HG03025 (cell line): ENCODE measurements around the gene ZDHHC6.
"Not testable (repeated sequence)": the region's sequence is repeated elsewhere in the genome, so short reads cannot be mapped to it uniquely, and the experiment has no call there.

Experiments used
- ATAC-seq: cut with Tn5 transposase; IDR thresholded peaks from one replicate; pipeline ENCODE4 v1.9.1; 2021; ENCODE audit warnings: mild to moderate bottlenecking, moderate library complexity; ENCODE audit not compliant: unreplicated experiment, low FRiP score

Gene ZDHHC6

GRCh38 chr10:112446855-112447619, at the start of gene ZDHHC6, which contains the start of gene VTI1A:
TSS of gene ZDHHC6 (minus strand) at chr10:112446914. CDS start at chr10:112445436, 1,478 bp downstream.
TSS of gene VTI1A (plus strand) at chr10:112447215. CDS start at chr10:112447374, 159 bp downstream.
- ATAC-seq, result peak; percentile 90

GRCh38 chr10:112492736-112493135, 46.0 kb upstream of the ZDHHC6 start:
- no peak for ATAC-seq

- ATAC-seq, result no peak
Observed at GRCh38 chr10:112491144-112491543, 44.4 kb upstream of the ZDHHC6 start.

GRCh38 chr10:112490545-112490944, 43.8 kb upstream of the ZDHHC6 start:
- no peak for ATAC-seq

GRCh38 chr10:112487964-112488363, 41.2 kb upstream of the ZDHHC6 start:
- no peak for ATAC-seq

GRCh38 chr10:112484399-112484798, 37.7 kb upstream of the ZDHHC6 start:
- ATAC-seq, result no peak

GRCh38 chr10:112481602-112482001, 34.9 kb upstream of the ZDHHC6 start:
- no peak for ATAC-seq

- no peak for ATAC-seq
Observed at GRCh38 chr10:112475575-112476218, 29.0 kb upstream of the ZDHHC6 start.

GRCh38 chr10:112471878-112472487, 25.3 kb upstream of the ZDHHC6 start:
- no peak for ATAC-seq

- no peak for ATAC-seq
Observed at GRCh38 chr10:112467541-112468075, 20.9 kb upstream of the ZDHHC6 start.

GRCh38 chr10:112466802-112467201, 20.1 kb upstream of the ZDHHC6 start:
- ATAC-seq, result no peak

GRCh38 chr10:112465299-112465883, 18.7 kb upstream of the ZDHHC6 start:
- no peak for ATAC-seq

GRCh38 chr10:112464074-112464473, 17.4 kb upstream of the ZDHHC6 start:
- ATAC-seq, result not testable (repeated sequence)

- no peak for ATAC-seq
Observed at GRCh38 chr10:112461029-112461887, 14.5 kb upstream of the ZDHHC6 start.

- no peak for ATAC-seq
Observed at GRCh38 chr10:112460366-112460765, 13.7 kb upstream of the ZDHHC6 start.

GRCh38 chr10:112456533-112456932, 9.8 kb upstream of the ZDHHC6 start:
- no peak for ATAC-seq

GRCh38 chr10:112454910-112455779, 8.4 kb upstream of the ZDHHC6 start:
- no peak for ATAC-seq

- no peak for ATAC-seq
Observed at GRCh38 chr10:112448888-112449287, 2.2 kb upstream of the ZDHHC6 start.

GRCh38 chr10:112447620-112447928, 860 bp upstream of the ZDHHC6 start:
- ATAC-seq, result no peak
